ENCODE results near the gene PYGO2.
A peak's percentile ranks its signal among the peaks of the same experiment; 100 is the strongest.
"Not testable (repeated sequence)": the region's sequence is repeated elsewhere in the genome, so short reads cannot be mapped to it uniquely, and the experiment has no call there.

PYGO2 gene

GRCh38 chr1:154977762-154978161, 16.2 kb upstream of the PYGO2 start:
- DNase-seq: not testable (repeated sequence)

- no peak for DNase-seq
Observed at GRCh38 chr1:154975409-154976059, 14.0 kb upstream of the PYGO2 start.

GRCh38 chr1:154974808-154975408, 13.3 kb upstream of the PYGO2 start:
- DNase-seq: peak; percentile 96

- DNase-seq: peak; percentile 99
Observed at GRCh38 chr1:154974102-154974807, 12.7 kb upstream of the PYGO2 start, which contains the start of gene CKS1B. CKS1B (plus strand) TSS chr1:154974681; CDS start chr1:154974746, 65 bp downstream.

GRCh38 chr1:154973344-154974101, 11.9 kb upstream of the PYGO2 start:
- DNase-seq: peak; percentile 80

GRCh38 chr1:154972517-154973343, 11.1 kb upstream of the PYGO2 start:
- no peak for DNase-seq

GRCh38 chr1:154972213-154972516, 10.6 kb upstream of the PYGO2 start:
- no peak for DNase-seq

GRCh38 chr1:154971341-154971998, 9.9 kb upstream of the PYGO2 start:
- no peak for DNase-seq

GRCh38 chr1:154970631-154971340, 9.2 kb upstream of the PYGO2 start, which contains the start of gene SHC1:
SHC1 (minus strand) TSS chr1:154970747; CDS start chr1:154970526, 221 bp downstream.
- DNase-seq: no peak

- DNase-seq: no peak
Observed at GRCh38 chr1:154969860-154970452, 8.4 kb upstream of the PYGO2 start.

- no peak for DNase-seq
Observed at GRCh38 chr1:154969246-154969645, 7.7 kb upstream of the PYGO2 start.

- no peak for DNase-seq
Observed at GRCh38 chr1:154968731-154969130, 7.1 kb upstream of the PYGO2 start.

GRCh38 chr1:154967331-154967950, 5.9 kb upstream of the PYGO2 start:
- DNase-seq: no peak

- DNase-seq: no peak
Observed at GRCh38 chr1:154966111-154966510, 4.5 kb upstream of the PYGO2 start.

- no peak for DNase-seq
Observed at GRCh38 chr1:154964359-154964758, 2.8 kb upstream of the PYGO2 start.

GRCh38 chr1:154963643-154964042, 2.1 kb upstream of the PYGO2 start:
- DNase-seq: no peak

GRCh38 chr1:154962795-154963330, 1.3 kb upstream of the PYGO2 start:
- no peak for DNase-seq

- no peak for DNase-seq
Observed at GRCh38 chr1:154962156-154962749, 671 bp upstream of the PYGO2 start.

GRCh38 chr1:154960446-154961136, 991 bp downstream of the PYGO2 start:
- DNase-seq: no peak

Measured in NCI-H2107 (cell line).